Cardiac fibroblast (primary cell): ENCODE results near the gene CPE.
"Not testable (repeated sequence)": the region's sequence is repeated elsewhere in the genome, so short reads cannot be mapped to it uniquely, and the experiment has no call there.

Experiments
- DNase-seq, 2 donors: peaks; one replicate each; pipeline versions ENCODE4 v3.0.0 to v3.0.0-alpha.2; 2010; ENCODE audit warnings: low read depth in 2 of 2
- H3K4me3 ChIP-seq, 2 donors: replicated peaks in 1 of 2; 1 replicate in 1 of 2; 2 replicates in 1 of 2; pipeline ENCODE4 v1.5.1; 2011; ENCODE audit warnings: low read depth in 2 of 2, low read length in 2 of 2, mild to moderate bottlenecking in 2 of 2, moderate library complexity in 1 of 2
- TF ChIP-seq, protein P1 (sequence below): IDR thresholded peaks from one replicate; pipeline ENCODE4 v1.5.1; 2011; ENCODE audit warnings: low read depth, mild to moderate bottlenecking, low read length, inconsistent platforms

Gene CPE

DNA sequence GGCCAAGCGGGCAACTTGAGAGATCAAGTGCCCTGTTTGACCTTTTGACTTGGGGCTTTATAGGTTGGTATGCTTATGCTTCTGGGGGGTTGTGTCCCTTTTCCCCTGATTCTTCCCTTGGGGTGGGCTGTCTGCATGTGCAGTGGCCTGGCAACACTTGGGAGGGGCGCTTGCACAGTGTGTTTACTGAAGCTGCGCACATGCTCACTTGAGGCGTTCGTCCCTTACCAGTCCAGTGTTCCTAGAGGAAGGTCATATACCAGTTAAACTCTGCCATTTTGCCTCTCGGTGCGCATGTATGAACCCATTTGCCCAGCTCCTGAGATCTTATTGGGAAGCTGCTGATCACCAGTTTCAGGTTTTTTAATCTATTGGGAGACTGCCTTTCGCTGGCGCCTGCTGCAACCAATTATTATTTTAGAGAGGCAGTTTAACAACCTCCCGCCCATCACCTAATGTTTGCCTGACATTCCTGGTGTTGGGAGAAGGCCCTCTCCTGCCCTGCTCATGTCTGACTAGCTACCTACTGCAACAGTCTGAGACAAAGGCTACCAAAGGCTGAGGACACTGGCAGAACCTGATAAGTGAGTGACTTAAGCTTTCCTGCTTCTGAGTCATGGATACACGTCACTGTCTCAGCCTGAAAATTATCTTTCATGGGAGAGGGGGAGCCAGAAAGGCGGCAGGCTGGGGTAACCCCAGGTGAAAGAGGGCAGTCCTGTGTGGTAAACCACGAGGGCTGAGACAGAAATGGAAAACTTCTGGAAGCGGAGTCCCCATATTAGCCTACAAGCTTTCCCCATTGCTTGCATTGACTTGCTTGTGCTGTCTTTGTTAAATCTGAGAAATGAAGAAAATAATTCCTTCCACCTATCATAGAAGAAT lies 97.6 kb downstream of the CPE start:
- DNase-seq: peak; percentile 38 to 63
- TF ChIP-seq, protein P1, sequence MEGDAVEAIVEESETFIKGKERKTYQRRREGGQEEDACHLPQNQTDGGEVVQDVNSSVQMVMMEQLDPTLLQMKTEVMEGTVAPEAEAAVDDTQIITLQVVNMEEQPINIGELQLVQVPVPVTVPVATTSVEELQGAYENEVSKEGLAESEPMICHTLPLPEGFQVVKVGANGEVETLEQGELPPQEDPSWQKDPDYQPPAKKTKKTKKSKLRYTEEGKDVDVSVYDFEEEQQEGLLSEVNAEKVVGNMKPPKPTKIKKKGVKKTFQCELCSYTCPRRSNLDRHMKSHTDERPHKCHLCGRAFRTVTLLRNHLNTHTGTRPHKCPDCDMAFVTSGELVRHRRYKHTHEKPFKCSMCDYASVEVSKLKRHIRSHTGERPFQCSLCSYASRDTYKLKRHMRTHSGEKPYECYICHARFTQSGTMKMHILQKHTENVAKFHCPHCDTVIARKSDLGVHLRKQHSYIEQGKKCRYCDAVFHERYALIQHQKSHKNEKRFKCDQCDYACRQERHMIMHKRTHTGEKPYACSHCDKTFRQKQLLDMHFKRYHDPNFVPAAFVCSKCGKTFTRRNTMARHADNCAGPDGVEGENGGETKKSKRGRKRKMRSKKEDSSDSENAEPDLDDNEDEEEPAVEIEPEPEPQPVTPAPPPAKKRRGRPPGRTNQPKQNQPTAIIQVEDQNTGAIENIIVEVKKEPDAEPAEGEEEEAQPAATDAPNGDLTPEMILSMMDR: no peak
- no peak overlapping the region for H3K4me3 ChIP-seq

- TF ChIP-seq, protein P1: no peak
- DNase-seq: no peak
- H3K4me3 ChIP-seq: no peak overlapping the region
Observed at GRCh38 chr4:165477799-165478198, 99.0 kb downstream of the CPE start.

DNA sequence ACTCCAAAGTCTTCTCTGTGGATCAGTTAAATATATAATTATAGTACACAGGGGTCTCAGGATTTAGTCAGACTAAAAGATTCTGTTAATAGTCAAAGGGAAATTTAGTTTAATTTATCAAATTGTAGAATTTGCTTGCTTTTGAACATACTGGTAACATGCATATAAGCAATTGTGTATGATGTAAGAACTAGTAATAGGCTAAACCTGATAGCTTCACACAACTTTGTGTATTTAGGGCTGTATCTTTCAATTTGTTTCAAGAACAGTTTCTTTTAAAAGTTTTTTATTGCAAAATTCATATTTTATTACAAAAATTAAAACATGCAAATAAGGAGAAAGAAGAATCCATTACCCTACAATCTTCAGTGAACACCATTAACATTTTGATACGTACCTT lies 99.5 kb downstream of the CPE start:
- DNase-seq: no peak
- TF ChIP-seq, protein P1: no peak
- no peak overlapping the region for H3K4me3 ChIP-seq

- TF ChIP-seq, protein P1: no peak
- peak in 1 of 2 donors; percentile 25 for DNase-seq
- no peak overlapping the region for H3K4me3 ChIP-seq
Observed at GRCh38 chr4:165481053-165481835, 102.4 kb downstream of the CPE start.

- H3K4me3 ChIP-seq: no peak overlapping the region
- TF ChIP-seq, protein P1: no peak
- DNase-seq: peak; percentile 37 to 80
Observed at GRCh38 chr4:165489786-165490185, 111.0 kb downstream of the CPE start.

DNA sequence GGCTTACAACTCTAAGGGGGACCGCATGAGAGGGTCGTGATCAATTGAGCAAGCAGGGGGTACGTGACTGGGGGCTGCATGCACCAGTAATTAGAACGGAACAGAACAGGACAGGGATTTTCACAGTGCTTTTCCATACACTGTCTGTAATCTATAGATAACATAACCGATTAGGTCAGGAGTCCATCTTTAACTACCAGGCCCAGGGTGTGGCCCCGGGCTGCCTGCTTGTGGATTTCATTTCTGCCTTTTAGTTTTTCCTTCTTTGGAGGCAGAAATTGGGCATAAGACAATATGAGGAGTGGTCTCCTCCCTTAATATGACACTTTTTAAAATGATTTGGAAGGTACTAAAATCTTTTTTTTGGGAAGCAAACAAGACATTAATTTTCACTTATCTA lies 113.8 kb downstream of the CPE start:
- not testable (repeated sequence) for DNase-seq, H3K4me3 ChIP-seq

DNA sequence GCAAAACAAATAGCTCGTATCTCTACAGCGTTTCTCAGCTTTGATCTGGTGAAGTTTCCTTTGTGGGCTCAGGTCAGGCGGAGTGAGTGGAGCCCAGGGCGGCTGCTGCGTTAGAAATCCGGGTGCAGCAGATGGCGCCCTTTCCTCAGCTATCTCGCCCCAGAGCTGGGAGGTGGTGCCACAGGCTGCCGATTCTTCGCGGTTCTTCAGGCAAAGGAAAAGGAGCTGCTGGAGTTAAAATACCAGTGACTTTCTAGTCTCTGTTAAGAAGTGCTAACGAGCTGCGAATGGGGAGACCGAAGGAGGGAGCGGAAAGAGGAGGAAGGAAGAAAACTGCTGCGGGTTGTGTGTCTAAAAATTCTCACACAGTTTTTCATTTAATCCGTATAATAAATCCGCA lies 114.6 kb downstream of the CPE start:
- peak; percentile 76 to 80 for DNase-seq
- no peak overlapping the region for H3K4me3 ChIP-seq
- TF ChIP-seq, protein P1: peak; percentile 77
